ENCODE data around the gene PPP2R1A.

GRCh38 chr19:52244021-52244420 lies 54.2 kb downstream of the PPP2R1A start:
- TF ChIP-seq CTCF (IDR thresholded peaks at IDR 0.05; ENCODE audit: insufficient read depth, low read length): no peak
- no peak for TF ChIP-seq GABPA (IDR thresholded peaks at IDR 0.05; ENCODE audit: low read depth)
